ENCODE measurements around the gene CNIH4.

- TF ChIP-seq CTCF (IDR thresholded peaks at IDR 0.05) (no peak), POLR2A (IDR thresholded peaks at IDR 0.05) (no peak)
Measured at GRCh38 chr1:224358237-224358636, 1.6 kb downstream of the CNIH4 start.

All from uterus (tissue), 2 donors.